RPMI8226 (cell line): ENCODE measurements around the gene H2AZ2.
"Not testable (repeated sequence)": the region's sequence is repeated elsewhere in the genome, so short reads cannot be mapped to it uniquely, and the experiment has no call there.

ENCODE experiments used
- DNase-seq: peaks from one replicate; pipeline ENCODE4 v3.0.0-alpha.2; 2015

Gene H2AZ2

DNA sequence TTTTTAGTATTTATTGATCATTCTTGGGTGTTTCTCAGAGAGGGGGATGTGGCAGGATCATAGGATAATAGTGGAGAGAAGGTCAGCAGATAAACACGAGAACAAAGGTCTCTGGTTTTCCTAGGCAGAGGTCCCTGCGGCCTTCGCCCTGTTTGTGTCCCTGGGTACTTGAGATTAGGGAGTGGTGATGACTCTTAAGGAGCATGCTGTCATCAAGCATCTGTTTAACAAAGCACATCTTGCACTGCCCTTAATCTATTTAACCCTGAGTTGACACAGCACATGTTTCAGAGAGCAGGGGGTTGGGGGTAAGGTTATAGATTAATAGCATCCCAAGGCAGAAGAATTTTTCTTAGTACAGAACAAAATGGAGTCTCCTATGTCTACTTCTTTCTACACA is 22.4 kb upstream of the H2AZ2 start:
- not testable (repeated sequence) for DNase-seq

- DNase-seq = peak; percentile 67
Observed at GRCh38 chr7:44867073-44867995, 19.4 kb upstream of the H2AZ2 start.

GRCh38 chr7:44861949-44862348 is 14.1 kb upstream of the H2AZ2 start:
- not testable (repeated sequence) for DNase-seq

GRCh38 chr7:44858161-44858560 is 10.3 kb upstream of the H2AZ2 start:
- no peak for DNase-seq

DNA sequence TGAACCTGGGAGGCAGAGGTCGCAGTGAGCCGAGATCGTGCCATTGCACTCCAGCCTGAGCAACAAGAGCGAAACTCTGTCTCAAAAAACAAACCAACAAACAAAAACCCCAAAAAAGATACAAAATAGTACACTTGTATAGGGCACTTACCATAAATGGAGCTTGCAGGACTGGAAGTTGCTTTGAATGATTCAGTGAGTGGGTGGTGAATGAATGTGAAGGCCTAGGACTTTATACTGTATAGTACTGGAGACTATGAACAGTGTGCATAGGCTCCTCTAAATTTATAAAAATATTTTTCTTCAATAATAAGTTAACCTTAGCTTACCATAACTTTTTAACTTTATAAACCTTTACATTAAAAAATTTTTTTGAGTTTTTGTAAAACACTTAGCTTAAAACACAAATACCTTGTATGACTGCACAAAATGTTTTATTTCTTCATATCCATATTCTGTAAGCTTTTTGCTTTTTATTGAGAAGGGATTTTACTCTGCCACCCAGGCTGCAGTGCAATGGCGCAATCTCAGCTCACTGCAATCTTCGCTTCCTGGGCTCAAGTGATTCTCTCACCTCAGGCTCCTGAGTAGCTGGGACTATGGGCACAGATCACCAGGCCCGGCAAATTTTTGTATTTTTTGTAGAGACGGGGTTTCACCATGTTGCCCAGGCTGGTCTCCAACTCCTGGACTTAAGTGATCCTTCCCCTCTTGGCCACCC is 6.9 kb upstream of the H2AZ2 start:
- no peak for DNase-seq

DNA sequence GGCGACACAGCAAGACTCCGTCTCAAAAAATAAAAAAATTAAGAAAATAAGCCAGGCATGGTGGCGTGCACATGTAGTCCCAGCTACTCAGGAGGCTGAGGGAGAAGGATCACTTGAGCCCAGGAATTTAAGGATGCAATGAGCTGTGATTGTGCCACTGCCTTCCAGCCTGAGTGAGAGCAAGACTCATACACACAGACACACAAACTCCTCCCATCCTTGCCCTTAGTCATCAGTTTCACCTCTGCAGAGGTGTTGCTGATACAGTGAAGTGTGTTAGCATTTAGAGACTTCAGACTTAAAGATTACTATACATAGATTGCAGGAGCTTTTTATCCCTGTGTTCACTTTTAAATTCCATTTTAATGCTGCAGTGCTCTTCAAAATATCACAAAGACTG is 5.5 kb upstream of the H2AZ2 start:
- peak; percentile 64 for DNase-seq

DNA sequence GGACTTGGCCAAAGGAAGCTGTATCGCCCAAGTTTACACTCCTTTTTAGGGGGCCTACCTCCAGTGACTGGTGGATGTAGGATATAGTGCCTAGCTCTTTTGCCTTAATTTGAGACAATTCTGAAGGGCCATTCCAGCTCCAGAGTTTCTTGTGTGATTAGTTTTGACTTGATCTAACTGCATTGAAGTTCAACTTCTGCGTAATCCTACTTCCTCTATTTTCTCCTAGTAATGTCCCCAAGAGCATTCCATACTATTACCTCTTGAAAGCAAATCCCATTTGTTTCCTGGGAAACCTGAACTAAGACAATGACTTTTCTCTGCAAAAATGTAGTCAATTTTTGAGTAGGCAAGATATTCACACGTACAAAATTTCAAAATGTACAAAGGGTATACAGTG is 4.7 kb upstream of the H2AZ2 start:
- DNase-seq = no peak

GRCh38 chr7:44849885-44850544 is 2.1 kb upstream of the H2AZ2 start:
- no peak for DNase-seq

DNA sequence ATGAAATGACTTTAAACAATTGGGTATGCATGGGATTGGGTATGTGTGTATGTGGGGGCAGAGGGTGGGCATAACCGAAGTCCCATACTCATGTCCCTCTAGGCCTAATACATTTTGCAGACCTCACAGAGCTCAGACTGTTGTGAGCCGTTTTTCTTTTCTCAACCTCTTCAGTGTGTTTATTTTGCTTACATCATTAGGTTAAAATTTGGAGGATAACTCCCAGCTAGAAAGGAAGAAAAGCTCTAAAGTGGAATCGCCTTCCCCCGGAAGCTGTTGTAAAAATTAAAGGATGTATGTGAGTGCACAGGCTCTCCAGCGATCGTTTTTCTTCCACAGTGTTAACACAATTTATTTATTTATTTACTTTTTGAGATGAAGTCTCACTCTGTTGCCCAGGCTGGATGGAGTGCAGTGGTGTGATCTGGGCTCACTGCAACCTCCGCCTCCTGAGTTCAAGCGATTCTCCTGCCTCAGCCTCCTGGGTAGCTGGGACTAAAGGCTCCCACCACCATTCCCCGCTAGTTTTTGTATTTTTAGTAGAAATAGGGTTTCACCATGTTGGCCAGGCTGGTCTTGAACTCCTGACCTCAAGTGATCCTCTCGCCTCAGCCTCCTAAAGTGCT is 1.5 kb upstream of the H2AZ2 start:
- DNase-seq = no peak

- DNase-seq = peak; percentile 91
Observed at GRCh38 chr7:44847509-44847919, 373 bp downstream of the H2AZ2 start.

DNA sequence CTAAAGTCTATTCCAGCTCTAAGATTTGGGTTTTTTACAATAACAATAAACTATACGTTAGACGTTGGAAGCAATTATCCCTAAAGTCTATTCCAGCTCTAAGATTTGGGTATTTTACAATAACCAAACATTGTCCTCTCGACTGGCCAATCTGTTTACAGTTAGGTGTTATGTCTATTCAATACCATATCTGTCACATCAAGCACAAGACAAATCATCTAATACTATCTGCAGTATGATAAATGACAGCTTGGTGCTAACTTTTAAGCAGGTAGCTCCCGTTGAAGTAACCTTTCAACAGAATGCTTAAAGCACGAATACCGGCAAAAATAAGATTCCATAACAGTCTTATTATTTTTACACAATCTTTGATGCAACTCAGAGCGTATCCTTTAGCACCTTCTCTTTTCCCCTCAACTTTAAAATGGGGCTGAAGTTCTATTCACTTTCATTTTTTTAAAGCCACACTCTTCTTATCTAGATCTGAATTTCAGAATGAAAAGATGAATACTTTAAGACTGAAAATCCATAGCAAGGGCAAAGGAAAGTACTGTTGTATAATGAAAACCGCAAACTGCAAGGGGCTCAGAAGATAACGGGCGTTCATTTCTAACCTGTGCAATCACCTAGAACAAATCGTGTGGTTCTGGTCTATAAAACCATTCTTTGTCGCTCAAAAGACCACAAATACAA is 925 bp downstream of the H2AZ2 start:
- DNase-seq = peak; percentile 13

DNA sequence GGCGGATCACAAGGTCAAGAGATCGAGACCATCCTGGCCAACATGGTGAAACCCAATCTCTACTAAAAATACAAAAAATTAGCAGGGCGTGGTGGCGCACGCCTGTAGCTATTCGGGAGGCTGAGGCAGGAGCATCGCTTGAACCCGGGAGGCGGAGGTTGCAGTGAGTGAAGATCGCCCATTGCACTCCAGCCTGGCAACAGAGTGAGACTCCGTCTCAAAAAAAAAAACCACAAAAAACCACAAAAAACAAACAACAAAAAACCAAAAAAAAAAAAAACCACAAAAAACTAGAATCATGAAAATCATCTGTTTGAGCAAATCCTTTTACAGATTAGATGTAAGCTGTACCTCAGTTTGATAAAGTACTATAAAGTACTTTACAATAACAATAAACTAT is 1.5 kb downstream of the H2AZ2 start:
- not testable (repeated sequence) for DNase-seq

- DNase-seq = no peak
Observed at GRCh38 chr7:44845451-44845850, 2.4 kb downstream of the H2AZ2 start.

- DNase-seq = not testable (repeated sequence)
Observed at GRCh38 chr7:44843440-44843839, 4.4 kb downstream of the H2AZ2 start.

DNA sequence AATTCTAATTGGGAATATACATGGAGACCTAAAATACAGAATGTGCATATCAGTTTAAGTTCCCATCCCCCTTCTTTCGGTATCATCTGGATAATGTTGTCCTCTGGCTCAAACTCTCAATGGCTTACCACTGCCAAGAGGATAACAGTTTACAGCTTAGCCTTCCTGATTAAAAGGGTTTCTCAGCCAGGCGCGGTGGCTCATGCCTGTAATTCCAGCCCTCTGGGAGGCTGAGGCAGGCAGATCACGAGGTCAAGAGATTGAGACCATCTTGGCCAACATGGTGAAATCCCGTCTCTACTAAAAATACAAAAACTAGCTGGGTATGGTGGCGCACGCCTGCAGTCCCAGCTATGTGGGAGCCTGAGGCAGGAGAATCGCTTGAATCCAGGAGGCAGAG is 5.2 kb downstream of the H2AZ2 start:
- not testable (repeated sequence) for DNase-seq

- DNase-seq = no peak
Observed at GRCh38 chr7:44838751-44839150, 9.1 kb downstream of the H2AZ2 start.

GRCh38 chr7:44827567-44827966 is 20.3 kb downstream of the H2AZ2 start:
- DNase-seq = no peak

- DNase-seq = no peak
Observed at GRCh38 chr7:44824894-44825526, 22.9 kb downstream of the H2AZ2 start.

- DNase-seq = no peak
Observed at GRCh38 chr7:44823255-44823781, 24.6 kb downstream of the H2AZ2 start.

- no peak for DNase-seq
Observed at GRCh38 chr7:44819292-44819691, 28.6 kb downstream of the H2AZ2 start.

DNA sequence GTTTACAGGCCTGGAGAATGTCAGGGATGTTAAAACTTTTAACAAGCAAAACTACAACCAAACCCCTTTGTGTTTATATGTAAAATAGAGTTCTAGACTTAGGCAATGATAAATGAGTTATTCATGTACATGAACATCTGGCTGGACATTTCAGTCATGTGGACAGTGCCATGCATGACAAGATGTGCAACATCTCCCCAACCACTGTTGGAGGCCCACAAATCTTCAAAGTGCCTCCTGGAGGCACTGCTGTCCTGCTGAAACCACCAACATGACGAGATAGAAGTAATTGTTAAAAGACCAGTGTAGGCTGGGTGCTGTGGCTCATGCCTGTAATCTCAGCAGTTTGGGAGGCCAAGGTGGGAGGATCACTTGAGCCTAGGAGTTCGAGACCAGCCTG is 33.0 kb downstream of the H2AZ2 start:
- DNase-seq = no peak

GRCh38 chr7:44811571-44811970 is 36.3 kb downstream of the H2AZ2 start:
- DNase-seq = no peak
